HG02973 (cell line): Measurements from ENCODE around the gene AP3M1.

ENCODE experiments used
- ATAC-seq: cut with Tn5 transposase; IDR thresholded peaks from one replicate; pipeline ENCODE4 v1.9.1; 2021; ENCODE audit warnings: moderate library complexity; ENCODE audit not compliant: unreplicated experiment

Gene AP3M1

DNA sequence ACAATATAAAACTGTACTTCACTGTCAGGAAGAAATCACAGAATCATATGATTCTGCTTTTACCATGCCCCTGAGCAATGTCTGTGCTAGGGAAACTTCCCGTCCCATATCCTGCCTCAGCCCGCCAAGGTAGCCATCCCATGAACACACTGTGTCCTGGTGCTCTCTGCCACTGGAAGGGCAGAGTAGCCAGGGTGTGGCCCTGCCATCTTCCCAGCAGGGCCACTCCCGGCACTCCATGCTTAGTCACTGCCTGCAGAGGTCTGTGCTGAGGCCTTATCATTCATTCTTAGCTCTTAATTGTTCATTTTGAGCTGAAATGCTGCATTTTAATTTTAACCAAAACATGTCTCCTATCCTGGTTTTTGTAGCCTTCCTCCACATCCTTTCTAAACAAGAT lies 31.8 kb downstream of the AP3M1 start:
- ATAC-seq, result no peak

DNA sequence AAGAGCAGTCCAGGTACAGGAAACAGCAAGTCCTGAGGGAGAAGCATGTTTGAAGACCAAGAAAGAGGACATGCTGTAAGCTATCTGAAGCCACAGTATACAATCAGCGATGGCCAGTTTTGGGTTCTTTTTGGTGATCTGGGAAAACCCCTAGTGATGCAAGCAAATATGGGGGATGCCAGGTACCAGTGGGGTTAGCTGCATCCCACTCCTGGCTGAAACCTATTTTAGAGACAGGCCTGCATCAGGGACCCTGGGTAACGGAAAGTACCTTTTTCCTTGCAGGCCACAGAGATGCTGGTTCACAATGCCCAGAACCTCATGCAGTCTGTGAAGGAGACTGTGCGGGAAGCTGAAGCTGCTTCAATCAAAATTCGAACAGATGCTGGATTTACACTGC lies 32.9 kb downstream of the AP3M1 start:
- no peak for ATAC-seq

GRCh38 chr10:74114041-74114448 lies 36.6 kb downstream of the AP3M1 start:
- ATAC-seq, result no peak

GRCh38 chr10:74113546-74113945 lies 37.1 kb downstream of the AP3M1 start:
- no peak for ATAC-seq

DNA sequence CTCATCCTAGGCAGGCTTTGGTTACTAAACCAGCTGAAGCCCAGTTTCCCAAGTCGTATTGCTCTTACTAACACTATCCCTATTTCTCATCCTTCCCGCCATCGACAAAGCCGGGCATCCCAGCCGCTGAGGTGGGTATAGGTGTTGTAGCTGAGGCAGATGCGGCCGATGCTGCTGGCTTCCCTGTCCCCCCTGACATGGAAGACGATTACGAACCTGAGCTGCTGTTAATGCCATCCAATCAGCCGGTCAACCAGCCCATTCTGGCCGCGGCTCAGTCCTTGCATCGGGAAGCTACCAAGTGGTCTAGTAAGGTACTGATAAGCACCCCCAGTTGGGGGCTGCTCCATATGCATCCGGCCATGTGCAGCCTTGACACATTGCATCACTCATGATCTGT lies 38.8 kb downstream of the AP3M1 start:
- no peak for ATAC-seq

GRCh38 chr10:74110120-74110519 lies 40.5 kb downstream of the AP3M1 start:
- ATAC-seq, result no peak

- ATAC-seq, result no peak
These were observed 41.2 kb downstream of the AP3M1 start for GRCh38 chr10:74109452-74109851.

- ATAC-seq, result no peak
These were observed 43.2 kb downstream of the AP3M1 start for GRCh38 chr10:74107391-74107790.

DNA sequence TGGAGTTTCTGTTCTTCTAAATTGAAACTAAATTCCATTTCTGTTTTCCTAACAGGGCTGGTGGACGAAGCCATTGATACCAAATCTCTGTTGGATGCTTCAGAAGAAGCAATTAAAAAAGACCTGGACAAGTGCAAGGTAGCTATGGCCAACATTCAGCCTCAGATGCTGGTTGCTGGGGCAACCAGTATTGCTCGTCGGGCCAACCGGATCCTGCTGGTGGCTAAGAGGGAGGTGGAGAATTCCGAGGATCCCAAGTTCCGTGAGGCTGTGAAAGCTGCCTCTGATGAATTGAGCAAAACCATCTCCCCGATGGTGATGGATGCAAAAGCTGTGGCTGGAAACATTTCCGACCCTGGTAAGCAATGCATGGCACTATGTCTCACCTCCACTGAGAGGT lies 45.6 kb downstream of the AP3M1 start:
- ATAC-seq, result no peak

DNA sequence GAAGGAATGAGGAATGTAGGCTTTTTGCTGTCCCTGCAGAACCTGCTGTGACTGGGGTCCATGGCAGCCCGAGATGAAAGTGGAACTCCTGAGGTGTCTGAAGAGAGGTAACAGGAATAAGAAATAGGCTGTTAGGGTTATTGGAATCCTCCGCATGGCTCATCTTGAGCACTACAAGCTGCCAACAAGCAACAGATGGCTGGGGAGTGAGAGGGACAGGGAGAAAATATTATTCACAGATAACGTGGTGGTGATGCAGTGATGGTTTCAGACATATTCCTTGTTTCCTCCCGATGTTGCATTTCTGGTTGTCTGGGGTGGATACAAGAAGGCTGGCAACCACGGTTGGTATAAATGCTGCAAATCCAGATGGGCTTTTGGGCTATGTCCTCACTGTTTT lies 46.1 kb downstream of the AP3M1 start:
- ATAC-seq, result no peak

- ATAC-seq, result no peak
These were observed 46.9 kb downstream of the AP3M1 start for GRCh38 chr10:74103560-74104258.

- ATAC-seq, result no peak
These were observed 50.8 kb downstream of the AP3M1 start for GRCh38 chr10:74099836-74100235.

- ATAC-seq, result no peak
These were observed 51.2 kb downstream of the AP3M1 start for GRCh38 chr10:74099420-74099819.

DNA sequence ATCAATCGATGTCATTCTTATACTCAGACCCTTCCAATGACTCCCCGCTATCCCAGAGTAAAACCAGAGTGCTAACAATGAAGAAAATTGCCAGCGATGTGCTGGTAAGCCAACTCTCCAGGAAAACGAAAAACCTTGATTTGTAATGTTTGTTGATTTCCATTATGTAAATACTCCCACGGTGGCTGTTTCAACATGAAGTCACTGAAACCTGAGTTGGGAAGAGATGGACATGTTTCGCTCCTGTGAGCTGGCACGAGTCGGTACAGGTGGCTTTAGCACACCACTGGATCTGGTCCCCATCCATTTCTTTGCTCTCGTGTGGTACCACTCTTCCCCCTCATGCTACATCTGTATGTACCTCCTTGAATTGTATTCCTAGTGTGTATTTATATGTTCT lies 52.9 kb downstream of the AP3M1 start:
- no peak for ATAC-seq

DNA sequence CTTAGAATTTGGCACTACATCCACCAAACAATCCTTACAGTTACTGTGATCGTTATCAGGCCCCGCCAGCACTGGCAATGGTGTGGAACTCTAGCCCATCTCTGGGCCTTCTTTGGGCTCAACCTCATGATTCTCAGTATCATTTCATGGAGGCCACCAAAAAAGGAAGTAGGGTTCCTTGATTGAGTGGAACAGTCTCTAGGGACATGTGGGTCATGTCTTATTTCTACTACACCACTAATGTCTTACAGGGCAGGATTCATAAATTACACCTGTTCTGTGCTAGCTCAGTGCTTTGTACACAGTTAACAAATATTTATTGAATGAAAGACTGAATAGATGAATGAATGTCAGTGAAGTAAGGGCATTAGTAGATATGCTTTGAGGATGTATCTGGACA lies 53.9 kb downstream of the AP3M1 start:
- ATAC-seq, result peak; percentile 84

DNA sequence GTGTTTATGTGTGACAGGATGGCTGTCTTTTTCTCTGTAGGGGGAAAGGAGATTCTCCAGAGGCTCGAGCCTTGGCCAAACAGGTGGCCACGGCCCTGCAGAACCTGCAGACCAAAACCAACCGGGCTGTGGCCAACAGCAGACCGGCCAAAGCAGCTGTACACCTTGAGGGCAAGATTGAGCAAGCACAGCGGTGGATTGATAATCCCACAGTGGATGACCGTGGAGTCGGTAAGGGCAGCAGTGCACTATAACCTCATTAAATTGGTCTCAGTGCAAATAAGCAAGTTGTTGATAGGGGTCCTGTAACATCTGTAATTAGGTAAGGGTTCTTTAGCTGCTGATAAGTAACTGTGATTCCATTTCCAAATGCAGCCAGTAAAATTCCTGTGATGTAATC lies 56.4 kb downstream of the AP3M1 start:
- ATAC-seq, result no peak

DNA sequence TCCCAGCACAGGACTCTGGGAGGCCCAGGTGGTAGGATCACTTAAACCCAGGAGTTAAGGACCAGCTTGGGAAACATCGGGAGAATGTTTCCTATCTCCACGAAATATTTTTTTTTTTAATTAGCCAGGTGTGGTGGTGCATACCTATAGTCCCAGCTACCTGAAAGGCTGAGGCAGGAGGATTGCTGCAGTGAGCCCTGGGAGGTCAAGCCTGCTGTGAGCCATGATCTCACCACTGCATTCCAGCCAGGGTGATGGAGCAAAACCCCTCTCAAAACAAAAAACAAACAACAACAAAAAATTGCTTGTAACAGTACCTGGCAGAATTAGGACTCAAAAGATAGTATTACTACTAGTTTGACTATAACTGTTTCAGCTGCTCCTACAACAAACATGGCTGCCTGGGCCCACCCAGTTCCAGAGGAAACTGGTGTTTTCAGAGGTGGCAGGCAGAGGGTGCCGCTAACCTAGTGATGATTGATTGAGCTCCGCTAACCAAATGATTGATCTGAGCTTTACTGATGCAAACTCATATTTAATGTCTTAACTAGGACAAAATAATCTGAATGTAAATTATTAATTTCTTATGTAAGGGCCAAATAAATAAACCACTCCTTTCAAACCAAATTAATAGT lies 57.0 kb downstream of the AP3M1 start:
- no peak for ATAC-seq

DNA sequence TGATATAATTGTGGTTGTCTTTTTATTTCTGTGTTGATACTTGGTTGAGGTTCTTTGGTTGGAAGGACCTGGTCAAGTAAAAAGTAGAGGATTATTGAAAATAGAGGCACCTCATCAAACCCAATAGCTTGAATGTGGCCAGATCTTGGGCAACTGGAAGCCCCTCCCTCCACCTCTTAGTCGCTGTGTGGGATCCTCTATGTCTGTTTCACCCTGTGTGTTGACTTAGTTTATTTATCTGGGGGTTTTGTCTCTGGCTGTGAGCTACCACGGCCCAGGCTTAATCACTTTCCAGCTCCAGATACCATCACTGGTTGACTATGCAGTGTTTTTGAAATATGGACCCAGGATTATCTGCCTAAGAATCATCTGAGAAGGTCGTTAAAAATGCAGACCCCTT lies 58.3 kb downstream of the AP3M1 start:
- ATAC-seq, result no peak

DNA sequence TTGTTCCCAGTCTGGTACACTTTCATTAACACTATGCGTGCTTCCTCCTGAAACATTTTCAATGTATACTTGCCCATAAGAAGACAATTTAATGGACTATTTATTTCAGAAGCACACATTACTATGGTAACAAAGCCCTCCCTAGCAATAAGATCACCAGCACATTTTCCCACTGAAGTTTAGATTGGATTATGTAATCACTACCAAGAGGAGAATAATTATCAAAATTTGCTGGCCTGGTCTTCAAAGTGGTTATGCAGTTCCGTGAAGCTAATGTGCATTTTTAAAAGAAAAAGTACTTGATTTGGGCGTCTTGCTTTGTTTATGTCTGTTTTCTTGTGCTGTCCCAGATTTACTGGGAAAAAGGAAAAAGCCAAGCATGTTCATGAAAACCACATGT lies 61.9 kb downstream of the AP3M1 start:
- no peak for ATAC-seq

- ATAC-seq, result no peak
These were observed 64.3 kb downstream of the AP3M1 start for GRCh38 chr10:74086317-74086716.

GRCh38 chr10:74084955-74085354 lies 65.7 kb downstream of the AP3M1 start:
- ATAC-seq, result peak; percentile 78

GRCh38 chr10:74083304-74083703 lies 67.3 kb downstream of the AP3M1 start:
- ATAC-seq, result no peak
